NK-92 (cell line): ENCODE results near the gene TMA7B.

ENCODE experiments used
- DNase-seq: peaks from one replicate; lab custom pipeline; 2025; ENCODE audit not compliant: unreplicated experiment; lab: John Stamatoyannopoulos, UW

Gene TMA7B

DNA sequence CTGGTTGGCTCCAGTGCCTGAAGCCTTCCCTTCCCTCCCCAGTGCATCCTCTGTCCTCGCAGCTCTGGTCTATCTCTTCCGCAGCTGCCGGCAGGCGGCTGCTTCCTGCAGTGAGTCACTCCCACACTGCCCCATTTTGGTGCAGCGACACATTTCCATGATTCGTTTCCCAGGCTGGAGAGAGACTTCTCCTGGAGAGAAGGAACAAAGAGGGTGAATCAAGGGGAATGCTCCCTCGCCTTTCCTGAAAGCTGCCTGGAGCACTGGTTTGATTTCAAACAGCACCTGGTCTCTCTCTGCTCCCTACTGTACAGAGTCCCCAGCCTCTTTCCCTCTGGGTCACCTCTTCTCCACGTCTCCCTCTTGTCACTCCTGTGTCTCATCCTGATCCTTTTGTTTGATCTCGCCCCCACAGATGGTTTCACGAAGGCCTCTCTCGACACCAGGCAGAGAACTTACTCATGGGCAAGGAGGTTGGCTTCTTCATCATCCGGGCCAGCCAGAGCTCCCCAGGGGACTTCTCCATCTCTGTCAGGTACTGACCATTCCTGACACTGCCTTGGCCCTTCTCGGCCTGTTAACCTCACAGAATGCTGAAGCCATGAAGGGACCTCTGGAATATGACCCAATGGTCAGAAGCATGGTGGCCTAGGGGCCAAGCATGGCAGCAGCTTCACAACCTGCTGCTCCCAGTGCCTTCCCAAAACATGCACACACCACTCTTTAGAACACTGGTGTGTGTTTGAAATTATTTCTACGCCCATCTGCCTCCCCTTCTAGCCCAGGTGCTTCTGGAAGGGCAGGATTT is at the start of gene TMA7B:
TSS of gene TMA7B (plus strand) at position 758 of the 808 bp plus-strand sequence. CDS start 3,978 bp downstream, outside the sequence.
- no peak for DNase-seq

DNA sequence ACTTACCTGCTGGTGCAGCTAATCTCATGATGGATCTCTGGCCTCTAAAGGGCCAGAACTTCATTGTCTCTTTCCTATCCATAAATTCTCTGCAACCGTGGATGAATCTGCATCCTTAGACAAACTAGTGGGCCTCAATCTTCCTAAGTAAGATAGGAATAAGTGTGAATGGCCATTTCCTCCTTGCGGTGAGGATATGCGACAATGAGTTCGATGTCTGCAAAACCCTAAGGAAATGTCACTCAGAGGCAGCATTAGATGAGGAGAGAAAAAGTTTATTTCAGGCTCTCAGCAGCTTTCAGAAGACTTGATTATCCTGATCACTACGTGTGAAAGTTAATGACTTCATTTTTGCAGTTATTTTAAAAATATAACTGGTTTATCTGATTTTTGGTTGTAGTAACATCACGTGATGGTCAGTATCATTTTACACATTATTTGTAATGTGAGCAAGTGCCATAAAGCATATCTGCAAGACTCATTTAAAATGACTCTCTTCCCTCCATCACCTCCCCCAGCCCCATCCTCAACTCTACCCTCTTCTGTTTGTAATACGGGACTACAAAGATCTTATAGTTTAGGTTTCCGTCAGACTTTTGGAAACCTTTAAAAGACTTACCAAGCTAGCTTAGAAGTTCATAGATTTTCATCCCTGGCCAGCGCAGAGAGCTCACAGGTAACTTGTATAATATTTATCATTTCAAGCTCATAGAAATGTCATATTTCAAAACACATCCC is 49.2 kb upstream of the TMA7B start:
- no peak for DNase-seq

DNA sequence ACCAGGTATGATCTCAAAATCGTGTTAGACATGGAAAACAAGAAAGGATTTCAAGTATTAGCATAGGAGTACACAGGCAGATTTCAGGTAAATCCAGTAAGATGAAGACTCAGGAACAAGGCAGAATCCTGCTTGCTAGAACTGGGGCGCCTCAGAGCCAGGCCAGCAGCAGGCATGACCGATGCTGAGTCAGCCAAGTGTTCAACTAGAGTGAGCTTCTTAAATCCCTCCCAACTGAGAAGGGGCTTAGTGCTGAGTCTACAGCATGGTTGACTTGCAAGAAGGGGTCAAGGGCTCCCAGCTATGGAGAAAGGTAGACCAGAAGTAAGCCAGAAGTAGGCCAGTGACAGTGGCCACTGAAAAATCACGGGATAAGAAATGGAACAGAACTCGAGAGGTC is 46.9 kb upstream of the TMA7B start:
- no peak for DNase-seq

DNA sequence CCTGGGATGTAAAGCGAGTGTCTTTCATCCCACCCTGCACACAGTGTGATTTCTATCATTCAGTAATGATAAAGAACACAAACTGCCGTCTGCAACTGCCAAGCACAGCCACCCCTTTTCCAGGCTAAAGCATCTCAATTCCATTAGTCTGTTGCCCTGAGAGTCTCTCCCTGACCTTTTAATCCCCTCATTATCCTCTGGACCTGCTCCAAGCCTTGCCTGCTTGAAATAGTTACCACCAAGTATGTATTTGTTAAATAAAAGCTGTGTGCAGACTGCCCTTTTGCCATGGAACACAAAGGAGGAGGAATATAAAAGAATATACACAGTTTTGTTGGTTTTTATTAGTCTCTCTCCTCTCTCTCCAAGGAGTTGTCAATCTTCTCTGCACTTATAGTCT is 46.3 kb upstream of the TMA7B start:
- DNase-seq: no peak

DNA sequence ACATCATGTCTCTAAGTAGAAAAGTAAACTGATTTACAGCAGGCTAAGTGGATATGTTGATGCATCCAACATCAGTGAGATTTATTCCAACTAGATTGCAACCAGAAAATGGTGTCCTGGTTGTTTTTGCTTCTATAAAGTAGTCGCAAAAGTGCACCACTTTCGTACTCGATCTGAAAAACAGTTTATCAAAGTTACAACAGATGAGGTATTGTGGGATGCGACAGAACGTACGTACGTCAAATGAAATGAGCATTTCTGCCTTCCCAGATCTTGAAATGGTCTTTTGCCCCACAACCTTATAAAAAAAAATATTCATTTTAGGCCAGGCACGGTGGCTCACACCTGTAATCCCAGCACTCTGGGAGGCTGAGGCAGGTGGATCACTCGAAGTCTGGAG is 45.6 kb upstream of the TMA7B start:
- no peak for DNase-seq

DNA sequence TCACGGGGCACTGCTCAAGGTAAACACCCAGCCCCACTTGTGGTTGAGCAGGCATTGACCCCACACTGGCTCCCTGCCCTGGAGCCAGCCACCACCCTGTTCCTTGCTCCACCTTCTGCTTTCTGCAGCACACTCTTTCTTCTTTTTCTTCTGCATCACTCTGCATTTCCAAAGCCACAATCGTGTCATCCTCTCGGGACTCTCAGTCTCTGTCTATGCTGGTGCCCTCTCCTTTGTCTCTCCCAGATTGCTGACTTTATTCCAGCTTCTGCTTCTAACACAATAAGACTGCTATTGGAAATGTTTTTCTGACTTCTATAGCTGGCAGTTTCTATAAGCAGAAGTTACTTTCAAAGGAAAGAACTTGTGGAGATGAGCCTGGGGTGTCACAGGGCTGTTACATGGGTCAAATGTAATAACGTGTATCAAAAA is 44.9 kb upstream of the TMA7B start:
- DNase-seq: no peak

DNA sequence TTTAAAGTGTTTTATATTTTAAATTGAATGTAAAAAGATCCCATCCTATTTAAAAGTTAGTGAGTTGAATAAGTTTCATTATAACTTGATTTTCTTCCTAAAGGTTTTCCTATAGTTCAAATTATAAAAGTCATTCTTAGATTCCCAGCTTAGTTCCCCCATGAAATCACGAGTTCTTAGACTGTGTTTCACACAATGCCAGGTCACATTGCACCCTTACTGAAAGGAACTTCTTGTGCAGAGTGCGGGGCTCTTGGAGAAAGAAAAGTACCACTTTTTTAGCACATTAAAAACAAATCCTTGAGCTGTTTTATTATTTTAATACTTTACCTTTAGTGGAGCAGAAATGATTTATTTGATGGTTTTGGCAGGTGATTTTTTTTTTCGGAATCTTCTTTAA is 43.7 kb upstream of the TMA7B start:
- DNase-seq: no peak

DNA sequence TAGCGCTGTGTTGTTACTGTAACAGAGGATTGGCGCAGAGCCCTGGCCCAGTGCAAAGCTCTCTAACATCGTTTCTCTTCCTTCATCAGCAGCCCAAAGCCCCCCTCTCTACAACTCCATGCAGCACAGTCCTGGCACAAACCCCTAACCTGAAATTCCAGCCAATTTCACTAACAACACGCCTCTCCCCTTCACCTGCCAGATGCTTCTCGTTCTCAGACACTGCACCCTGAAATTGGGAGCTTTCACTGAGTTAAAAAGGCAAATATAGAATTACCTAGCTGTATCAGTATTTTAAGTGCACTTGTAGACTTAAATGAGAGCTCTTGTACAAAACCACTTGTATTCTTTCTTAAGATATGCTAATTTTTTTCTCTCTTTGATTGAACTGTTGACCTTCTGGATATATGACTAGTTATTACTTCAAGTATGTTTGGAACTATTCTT is 43.0 kb upstream of the TMA7B start:
- no peak for DNase-seq

DNA sequence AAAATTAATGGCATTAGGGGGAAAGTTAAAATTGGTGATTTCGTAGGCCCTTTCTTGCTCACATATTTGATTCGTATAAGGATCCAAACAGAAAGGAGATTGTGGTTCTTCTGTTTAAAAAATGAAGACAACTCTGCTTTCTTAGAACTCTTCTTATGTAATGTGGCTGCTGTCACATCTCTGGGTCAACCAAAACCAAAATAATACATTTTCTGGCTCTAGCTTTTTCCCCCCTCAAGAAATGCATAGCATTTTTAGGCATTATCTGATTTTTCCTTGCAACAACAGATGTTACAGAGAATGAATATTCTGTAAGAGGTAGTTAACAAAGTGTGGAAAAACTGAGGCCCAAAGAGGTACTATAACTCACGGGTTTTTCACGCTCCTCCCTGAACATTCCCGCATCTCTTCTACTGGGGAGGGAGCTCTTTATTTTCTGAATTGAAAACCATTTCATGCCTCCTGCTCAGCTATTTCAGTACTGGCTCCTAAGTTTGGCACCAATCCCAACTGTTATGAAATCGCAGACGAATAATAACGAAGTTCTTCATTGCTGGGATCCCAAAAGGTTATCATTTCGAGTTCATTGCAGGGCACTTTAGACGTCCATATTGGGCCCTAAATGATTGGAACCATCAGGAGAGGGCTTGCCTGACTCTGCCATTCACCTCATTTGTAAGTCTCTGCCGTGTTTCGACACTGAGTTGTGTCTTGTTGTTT is 42.3 kb upstream of the TMA7B start:
- DNase-seq: no peak

DNA sequence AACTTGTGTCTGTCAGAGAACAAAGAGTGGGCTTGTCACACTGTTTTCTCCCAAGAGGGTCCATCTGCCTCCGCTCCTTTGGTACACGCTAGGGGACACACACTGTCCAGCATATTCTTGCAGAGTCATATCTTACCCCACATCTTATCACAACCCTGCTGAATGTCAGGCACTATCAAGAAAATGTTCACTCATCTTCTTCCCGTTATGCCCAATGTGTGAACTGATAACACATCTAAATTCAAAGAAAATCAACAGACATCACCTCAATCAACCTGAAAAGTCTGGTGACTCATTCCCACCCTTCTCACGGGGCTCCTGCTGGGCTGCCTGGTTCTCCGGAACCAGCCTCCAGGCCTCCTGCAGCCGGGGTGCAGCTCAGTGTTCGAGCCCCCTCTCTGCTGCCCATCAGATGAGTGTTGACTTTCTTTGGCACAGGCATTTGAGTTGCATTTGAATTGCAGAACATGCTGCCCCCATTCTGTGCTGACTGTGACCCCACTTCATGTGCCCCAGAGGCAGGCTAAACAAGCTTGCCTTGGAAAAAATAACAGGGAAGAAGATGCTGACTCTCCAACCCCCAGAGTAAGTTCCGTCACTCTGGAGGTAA is 40.0 kb upstream of the TMA7B start:
- DNase-seq: no peak

DNA sequence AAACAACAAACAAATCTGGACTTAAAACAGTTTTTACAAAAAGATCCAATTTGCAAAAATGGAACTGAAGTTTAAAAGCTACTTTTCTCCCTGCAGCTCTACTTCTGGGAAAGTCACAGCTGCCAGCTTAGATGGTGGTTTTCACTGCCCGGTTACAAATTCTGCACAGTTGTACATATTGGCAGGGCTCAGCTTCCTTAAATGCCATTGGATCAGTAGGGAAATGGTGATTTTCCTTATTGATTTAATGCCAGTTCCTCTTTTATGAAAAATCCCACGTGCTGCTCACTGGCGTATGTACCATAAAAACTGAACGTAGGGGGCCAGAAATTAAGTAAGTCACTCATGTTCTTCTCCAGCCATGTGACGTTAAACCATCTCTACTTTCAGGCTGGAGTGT is 36.5 kb upstream of the TMA7B start:
- no peak for DNase-seq

DNA sequence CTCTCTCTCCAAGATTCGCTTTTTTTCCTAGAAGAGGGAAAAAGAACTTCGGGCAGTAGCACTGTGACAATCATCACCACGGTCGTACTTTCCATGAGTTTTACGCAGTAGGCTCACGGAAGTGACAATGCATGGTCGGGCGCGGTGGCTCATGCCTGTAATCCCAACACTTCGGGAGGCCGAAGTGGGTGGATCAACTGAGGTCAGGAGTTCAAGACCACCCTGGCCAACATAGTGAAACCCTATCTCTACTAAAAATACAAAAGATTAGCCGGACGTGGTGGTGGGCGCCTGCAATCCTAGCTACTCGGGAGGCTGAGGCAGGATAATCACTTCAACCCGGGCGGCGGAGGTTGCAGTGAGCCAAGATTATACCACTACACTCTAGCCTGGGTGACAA is 35.9 kb upstream of the TMA7B start:
- DNase-seq: no peak

DNA sequence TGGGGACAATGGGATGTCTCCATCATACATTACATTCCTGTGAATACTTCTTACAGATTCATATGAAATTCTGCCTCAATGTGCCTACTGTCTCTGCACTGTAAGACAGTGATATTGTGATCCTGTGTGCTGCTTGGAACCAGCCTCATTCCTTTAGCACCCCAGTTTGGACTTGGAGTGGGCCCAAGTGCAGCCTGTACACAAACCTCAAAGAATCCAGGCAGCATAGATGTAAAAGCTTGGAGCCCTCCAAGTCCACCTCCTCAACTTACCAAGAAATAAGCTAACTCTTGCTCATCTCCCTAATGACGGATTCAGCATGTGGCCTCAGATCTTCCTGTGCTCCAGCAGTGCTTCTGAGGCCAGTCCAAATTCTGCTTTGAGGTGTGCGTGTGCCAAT is 34.9 kb upstream of the TMA7B start:
- no peak for DNase-seq

DNA sequence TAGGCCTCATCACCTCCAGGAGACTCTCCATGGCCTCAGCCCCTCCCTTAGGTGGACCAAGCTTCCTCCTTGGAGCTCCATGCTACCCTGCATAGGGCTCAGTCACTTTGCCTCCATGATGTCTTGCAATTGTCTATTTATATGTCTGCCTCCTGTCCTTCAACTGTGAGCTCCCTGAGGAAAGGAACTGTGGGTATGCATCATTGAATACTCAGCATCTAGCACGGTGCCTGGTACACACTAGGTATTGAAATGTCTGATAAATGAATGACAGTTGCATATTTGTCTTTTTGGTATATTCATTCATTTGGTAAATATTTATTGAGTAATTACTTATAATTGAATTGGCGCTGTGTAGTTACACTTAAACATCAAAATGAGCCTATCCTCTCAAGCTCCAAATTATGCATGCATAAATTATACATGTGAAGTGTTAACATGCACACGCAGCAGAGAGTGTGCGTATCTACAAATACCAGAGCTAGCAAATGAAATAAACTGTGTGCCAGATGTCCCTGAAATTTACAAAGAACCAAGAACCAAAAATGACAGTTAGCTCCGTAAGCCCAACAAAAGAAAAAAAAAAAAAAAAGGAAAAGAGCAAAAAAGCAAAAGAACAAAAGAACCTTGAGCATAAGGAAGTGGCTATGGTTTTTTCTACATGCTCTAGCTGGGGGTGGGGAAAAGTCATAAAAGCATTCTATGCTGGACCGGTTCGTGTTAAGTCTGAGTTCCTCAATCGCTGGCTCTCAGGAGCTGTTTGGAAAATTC is 34.1 kb upstream of the TMA7B start:
- no peak for DNase-seq

DNA sequence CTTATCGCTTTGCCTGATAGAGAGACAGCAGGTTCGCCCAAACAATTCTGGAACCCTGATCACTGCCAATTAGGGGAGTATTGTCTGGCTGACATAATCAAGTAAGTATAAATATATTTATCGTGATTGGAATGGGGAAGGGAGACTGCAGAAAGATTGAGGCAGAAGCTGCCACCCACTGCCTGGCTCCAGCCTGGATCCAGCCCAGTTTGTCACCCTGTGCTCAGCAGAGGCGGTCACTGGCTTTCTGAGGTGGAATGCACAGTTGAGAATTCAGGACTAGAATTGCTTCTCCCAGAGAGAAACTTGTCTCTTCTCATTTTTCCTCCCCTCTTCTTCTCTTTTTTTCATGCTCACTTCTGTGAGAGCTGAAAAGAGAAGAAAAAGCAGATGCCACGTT is 33.4 kb upstream of the TMA7B start:
- no peak for DNase-seq

DNA sequence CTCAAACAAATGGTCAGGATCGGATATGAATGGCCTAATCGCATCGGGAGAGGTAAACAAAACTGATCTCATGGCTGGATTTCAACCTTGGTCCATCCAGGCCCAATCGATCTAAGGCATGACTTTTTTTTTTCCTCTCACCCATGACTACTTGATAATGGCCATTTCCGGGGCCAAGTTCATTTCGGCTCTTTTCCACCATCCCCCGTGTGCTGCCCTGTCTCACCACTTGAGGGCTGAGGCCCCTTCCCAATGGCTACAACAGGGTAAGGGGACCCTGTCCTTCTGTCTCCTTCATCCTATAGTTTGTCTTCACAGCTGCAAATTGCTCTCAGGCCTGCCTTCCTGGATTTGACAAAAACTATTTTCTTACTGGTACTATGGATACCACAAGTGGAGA is 32.7 kb upstream of the TMA7B start:
- no peak for DNase-seq

DNA sequence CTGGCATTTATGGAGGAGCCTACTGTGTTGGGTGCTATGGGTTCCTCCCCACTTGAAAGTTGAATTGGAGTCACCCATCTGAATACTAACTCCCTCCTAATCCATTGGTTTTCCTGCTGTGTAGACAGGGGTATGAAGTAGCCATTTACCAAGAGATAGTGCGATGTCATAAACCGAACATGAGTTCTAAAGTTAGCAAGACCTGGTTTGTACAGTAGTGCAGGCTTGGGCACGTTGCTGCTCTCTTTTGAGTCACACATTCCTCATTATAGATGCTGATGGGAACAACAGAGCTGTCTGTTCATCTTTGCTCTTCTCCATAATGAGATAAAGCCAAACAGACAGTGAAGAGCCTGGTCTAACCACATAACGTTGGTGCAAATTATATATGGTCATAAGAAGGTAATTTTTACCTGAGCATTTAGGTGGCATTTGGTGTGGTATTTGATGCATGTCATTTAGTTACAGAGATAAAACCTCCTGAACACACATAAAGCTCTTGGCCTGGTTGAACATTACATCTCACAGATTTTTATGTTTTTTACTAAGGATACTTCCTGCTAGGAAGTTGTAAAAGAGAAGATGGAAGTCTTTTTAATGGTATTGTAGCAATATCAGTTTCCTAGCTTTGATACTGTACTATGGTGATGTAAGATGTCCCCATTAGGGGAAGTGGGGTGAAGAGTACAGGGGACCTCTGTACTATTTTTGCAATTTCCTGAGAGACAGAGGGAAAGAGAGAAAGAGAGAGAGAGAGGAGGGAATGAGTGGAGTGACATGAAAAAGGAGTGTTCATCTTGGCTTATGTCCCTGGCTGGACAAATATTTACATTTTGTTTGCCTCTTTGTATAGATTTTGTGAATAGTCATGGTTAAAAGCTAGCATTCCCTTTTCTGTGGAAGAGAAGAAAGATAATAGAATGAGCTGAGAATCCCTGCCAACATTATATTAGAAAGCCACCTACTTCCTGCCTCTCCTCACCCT is 31.4 kb upstream of the TMA7B start:
- no peak for DNase-seq

DNA sequence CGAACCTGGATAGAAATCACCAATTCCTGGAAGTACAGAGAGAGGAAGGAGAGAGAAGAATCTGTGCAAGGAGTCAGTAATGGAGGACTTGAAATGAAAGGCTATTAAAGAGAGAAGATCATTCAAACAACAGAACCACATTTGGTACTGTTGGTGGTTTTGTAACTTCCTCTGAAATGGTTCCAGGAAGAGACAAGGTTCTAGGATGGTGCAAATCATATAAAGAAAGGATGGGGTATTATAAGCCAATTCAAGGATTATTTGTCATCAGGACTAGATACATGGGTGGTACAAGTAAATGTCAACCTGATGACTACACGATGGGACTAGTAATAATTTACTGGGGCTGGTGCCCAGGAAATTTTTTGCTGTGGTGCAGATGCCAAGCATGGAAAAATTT is 28.9 kb upstream of the TMA7B start:
- DNase-seq: no peak

DNA sequence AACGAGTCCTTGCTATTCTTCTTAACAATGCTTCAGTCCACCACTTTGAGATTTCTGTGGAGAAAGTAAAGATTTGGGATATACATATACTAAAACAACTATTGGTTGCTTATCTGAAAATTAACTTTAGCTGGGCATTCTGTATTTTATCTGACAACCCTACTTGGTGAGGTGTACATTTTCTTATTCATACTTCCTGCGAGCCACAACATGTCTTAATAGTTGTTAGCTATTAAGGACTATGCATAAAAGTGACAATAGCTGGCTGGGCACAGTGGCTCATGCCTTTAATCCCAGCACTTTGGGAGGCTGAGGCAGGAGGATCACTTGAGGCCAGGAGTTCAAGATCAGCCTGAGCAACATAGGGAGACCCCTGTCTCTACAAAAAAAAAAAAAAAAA is 28.0 kb upstream of the TMA7B start:
- DNase-seq: no peak
